H9 (cell line): ENCODE results near the gene ARHGEF10L. TPM values are rescaled to one million over a fixed set of nuclear protein-coding genes. Genes with fewer than 3 reads are reported as not detected.
"Not testable (repeated sequence)": the region's sequence is repeated elsewhere in the genome, so short reads cannot be mapped to it uniquely, and the experiment has no call there.

Experiments used
- DNase-seq: peaks from one replicate; pipeline ENCODE4 v3.0.0-alpha.2; 2017
- H2AFZ ChIP-seq: one replicate; pipeline ENCODE4 v1.6.1; 2013; ENCODE audit warnings: mild to moderate bottlenecking, low read length, control low read depth, moderate library complexity
- H2AK5ac ChIP-seq: 2 replicates; pipeline ENCODE4 v1.6.1; 2013; ENCODE audit warnings: low read length, control low read depth, mixed read lengths; ENCODE audit not compliant: insufficient read length
- H2BK120ac ChIP-seq: one replicate; pipeline ENCODE4 v1.6.1; 2013; ENCODE audit warnings: low read depth, mild to moderate bottlenecking, low read length, control low read depth, inconsistent platforms; ENCODE audit not compliant: poor library complexity, severe bottlenecking
- H2BK12ac ChIP-seq: 2 replicates; pipeline ENCODE4 v1.6.1; 2013; ENCODE audit warnings: low read length, control low read depth, mixed read lengths, low read depth; ENCODE audit not compliant: insufficient read length
- H2BK15ac ChIP-seq: 2 replicates; pipeline ENCODE4 v1.6.1; 2013; ENCODE audit warnings: low read depth, low read length, control low read depth
- H2BK20ac ChIP-seq: one replicate; pipeline ENCODE4 v1.6.1; 2013; ENCODE audit warnings: low read depth, mild to moderate bottlenecking, low read length, control low read depth, inconsistent platforms; ENCODE audit not compliant: poor library complexity, severe bottlenecking
- H2BK5ac ChIP-seq: 2 replicates; pipeline ENCODE4 v1.6.1; 2013; ENCODE audit warnings: low read length, control low read depth, mixed read lengths; ENCODE audit not compliant: insufficient read length
- H3K14ac ChIP-seq: 2 replicates; pipeline ENCODE4 v1.6.1; 2013; ENCODE audit warnings: low read length, control low read depth; ENCODE audit not compliant: insufficient read depth
- H3K18ac ChIP-seq: 2 replicates; pipeline ENCODE4 v1.6.1; 2013; ENCODE audit warnings: low read depth, mild to moderate bottlenecking, mixed read lengths, low read length, control low read depth; ENCODE audit not compliant: insufficient read length
- H3K23ac ChIP-seq: 2 replicates; pipeline ENCODE4 v1.6.1; 2013; ENCODE audit warnings: low read length, control low read depth, mixed read lengths, low read depth; ENCODE audit not compliant: insufficient read length
- H3K23me2 ChIP-seq: 2 replicates; pipeline ENCODE4 v1.6.1; 2013; ENCODE audit warnings: low read depth, mild to moderate bottlenecking, mixed read lengths, low read length, control low read depth; ENCODE audit not compliant: insufficient read length, poor library complexity, severe bottlenecking
- H3K27ac ChIP-seq: 2 replicates; pipeline ENCODE4 v1.5.1; 2013; ENCODE audit warnings: low read length, control low read depth, mixed read lengths, low read depth; ENCODE audit not compliant: insufficient read length
- H3K27me3 ChIP-seq: 2 replicates; pipeline ENCODE4 v1.6.1; 2013; ENCODE audit warnings: low read length, control low read depth, inconsistent platforms; ENCODE audit not compliant: insufficient read depth
- H3K4ac ChIP-seq: 2 replicates; pipeline ENCODE4 v1.6.1; 2013; ENCODE audit warnings: low read depth, mild to moderate bottlenecking, control low read depth, inconsistent platforms, low read length, moderate library complexity
- H3K4me1 ChIP-seq: 2 replicates; pipeline ENCODE4 v1.6.1; 2013; ENCODE audit warnings: low read length, control low read depth, inconsistent platforms; ENCODE audit not compliant: insufficient read depth
- H3K4me2 ChIP-seq: 2 replicates; pipeline ENCODE4 v1.6.1; 2013; ENCODE audit warnings: low read length, control low read depth, mixed read lengths; ENCODE audit not compliant: insufficient read length, insufficient read depth
- H3K56ac ChIP-seq: 2 replicates; pipeline ENCODE4 v1.6.1; 2013; ENCODE audit warnings: low read depth, mild to moderate bottlenecking, mixed read lengths, low read length, control low read depth; ENCODE audit not compliant: insufficient read length
- H3K79me1 ChIP-seq: 2 replicates; pipeline ENCODE4 v1.6.1; 2013; ENCODE audit warnings: low read depth, mild to moderate bottlenecking, moderate library complexity, low read length, control low read depth, inconsistent platforms; ENCODE audit not compliant: insufficient read depth, poor library complexity, severe bottlenecking
- H3K79me2 ChIP-seq: 2 replicates; pipeline ENCODE4 v1.6.1; 2013; ENCODE audit warnings: low read length, control low read depth, inconsistent platforms; ENCODE audit not compliant: insufficient read depth
- H3K9ac ChIP-seq: 2 replicates; pipeline ENCODE4 v1.6.1; 2013; ENCODE audit warnings: low read length, control low read depth, mixed read lengths; ENCODE audit not compliant: insufficient read length; ENCODE audit errors: extremely low read depth
- H3K9me3 ChIP-seq: one replicate; pipeline ENCODE4 v1.6.1; 2013; ENCODE audit warnings: low read depth, low read length, inconsistent platforms; ENCODE audit not compliant: control insufficient read depth
- H3T11ph ChIP-seq: one replicate; pipeline ENCODE4 v1.6.1; 2013; ENCODE audit warnings: mild to moderate bottlenecking, low read length, control low read depth, inconsistent platforms
- H4K20me1 ChIP-seq: one replicate; pipeline ENCODE4 v1.6.1; 2013; ENCODE audit not compliant: control insufficient read depth, insufficient read length, insufficient read depth
- H4K5ac ChIP-seq: 2 replicates; pipeline ENCODE4 v1.6.1; 2013; ENCODE audit warnings: low read depth, mild to moderate bottlenecking, mixed read lengths, low read length, control low read depth; ENCODE audit not compliant: insufficient read length
- H4K8ac ChIP-seq: replicated peaks from 2 replicates; pipeline ENCODE4 v1.6.1; 2013; ENCODE audit warnings: low read length, control low read depth, mixed read lengths, low read depth; ENCODE audit not compliant: insufficient read length
- H4K91ac ChIP-seq: 2 replicates; pipeline ENCODE4 v1.6.1; 2013; ENCODE audit warnings: low read depth, mild to moderate bottlenecking, moderate library complexity, mixed read lengths, low read length, control low read depth; ENCODE audit not compliant: insufficient read length
- H3K27ac Mint-ChIP-seq, 3 experiments: 2 replicates in 2 of 3; 3 replicates in 1 of 3; pipeline ENCODE4 v1.8.0; 2020 to 2021; ENCODE audit warnings: mixed read lengths in 3 of 3, mild to moderate bottlenecking in 1 of 3, moderate library complexity in 1 of 3
- H3K27me3 Mint-ChIP-seq: 2 replicates; pipeline ENCODE4 v1.8.0; 2021; ENCODE audit warnings: low read depth, mild to moderate bottlenecking, moderate library complexity, mixed read lengths
- H3K36me3 Mint-ChIP-seq, 3 experiments: 2 replicates in 2 of 3; 3 replicates in 1 of 3; pipeline ENCODE4 v1.8.0; 2020 to 2021; ENCODE audit warnings: low read depth in 3 of 3, mixed read lengths in 3 of 3; ENCODE audit not compliant: insufficient read depth in 1 of 3
- H3K4me1 Mint-ChIP-seq, 2 experiments: 2 replicates each; pipeline ENCODE4 v1.8.0; 2020; ENCODE audit warnings: mixed read lengths in 2 of 2
- H3K4me3 Mint-ChIP-seq, 2 experiments: 2 replicates in 1 of 2; 3 replicates in 1 of 2; pipeline ENCODE4 v1.8.0; 2020 to 2021; ENCODE audit warnings: mild to moderate bottlenecking in 2 of 2, mixed read lengths in 2 of 2, moderate library complexity in 1 of 2
- H3K9me3 Mint-ChIP-seq, 2 experiments: 2 replicates in 1 of 2; 3 replicates in 1 of 2; pipeline ENCODE4 v1.8.0; 2020; ENCODE audit warnings: mild to moderate bottlenecking in 2 of 2, mixed read lengths in 2 of 2, moderate library complexity in 1 of 2
- CTCF ChIP-seq: fragments of 200-600 bp; sonication (generic); conservative IDR thresholded peaks from 3 replicates; pipeline ENCODE4 v1.8.0; 2021; ENCODE audit warnings: antibody characterized with exemption, mild to moderate bottlenecking
- WGBS: extraction: QIAGEN DNeasy Blood & Tissue Kit; methylation state at CpG from one replicate; pipeline ENCODE4 v1.1.7; 2013; ENCODE audit warnings: missing lambda C conversion rate, low lambda C conversion rate, mixed read lengths; ENCODE audit not compliant: insufficient read length; ENCODE audit errors: extremely low coverage; 5-methylcytosine and 5-hydroxymethylcytosine counted together
- total RNA-seq: library from RNA; stranded (reverse); gene quantifications from 2 replicates; pipeline ENCODE4 v1.2.1, GENCODE V29; 2021

The ARHGEF10L gene
- total RNA-seq, 1 experiment from 2014 or later: 20.2 TPM

- no peaks in the 10 kb centered on the region for H3K79me1 ChIP-seq
- H3K9me3 Mint-ChIP-seq: no peaks in the 10 kb centered on the region
- no peak overlapping the region for H3K14ac ChIP-seq
- no peak overlapping the region for H3K27ac ChIP-seq
- H3K27ac Mint-ChIP-seq: no peak overlapping the region
- DNase-seq: no peak
- H3K18ac ChIP-seq: no peak overlapping the region
- H3K9ac ChIP-seq: no peak overlapping the region
- no peak overlapping the region for H4K5ac ChIP-seq
- H2BK120ac ChIP-seq: no peak overlapping the region
- peaks cover 0 to 16% of the 10 kb centered on the region in 2 experiments; a peak in 2 of 4 replicates for H3K4me1 Mint-ChIP-seq
- no peak overlapping the region for H2BK5ac ChIP-seq
- H3K56ac ChIP-seq: no peak overlapping the region
- H3K23me2 ChIP-seq: no peaks in the 10 kb centered on the region
- H2AFZ ChIP-seq: no peak overlapping the region
- H3K4me1 ChIP-seq: no peaks in the 10 kb centered on the region
- no peak overlapping the region for H2AK5ac ChIP-seq
- no peaks in the 10 kb centered on the region for H3K79me2 ChIP-seq
- H3K27me3 Mint-ChIP-seq: peaks cover 4% of the 10 kb centered on the region
- H3K4ac ChIP-seq: no peak overlapping the region
- no peaks in the 10 kb centered on the region for H4K20me1 ChIP-seq
- H3K27me3 ChIP-seq: no peaks in the 10 kb centered on the region
- no peak overlapping the region for H3K4me2 ChIP-seq
- no peak overlapping the region for H3K4me3 Mint-ChIP-seq
- no peak overlapping the region for H3K23ac ChIP-seq
- no peaks in the 10 kb centered on the region for H3K36me3 Mint-ChIP-seq
- no peak overlapping the region for H4K91ac ChIP-seq
- no peak overlapping the region for H3T11ph ChIP-seq
- H4K8ac ChIP-seq: no peak overlapping the region
- no CpG with 5 or more reads among the region's 3 CpGs for WGBS
- no peak overlapping the region for H2BK20ac ChIP-seq
- TF ChIP-seq CTCF: no peak
- H3K9me3 ChIP-seq: no peaks in the 10 kb centered on the region
- H2BK15ac ChIP-seq: no peak overlapping the region
- H2BK12ac ChIP-seq: no peak overlapping the region
Observed at GRCh38 chr1:17745479-17745955, 206.0 kb downstream of the ARHGEF10L start.

- not testable (repeated sequence) for H3K9ac ChIP-seq, H2AK5ac ChIP-seq, H2BK12ac ChIP-seq, H3K4me3 Mint-ChIP-seq, H3K9me3 ChIP-seq, H3K9me3 Mint-ChIP-seq, H4K20me1 ChIP-seq, H4K8ac ChIP-seq, H2BK120ac ChIP-seq, H4K91ac ChIP-seq, H2BK5ac ChIP-seq, H2AFZ ChIP-seq, H3K14ac ChIP-seq, H3T11ph ChIP-seq, H3K23ac ChIP-seq, H2BK15ac ChIP-seq, H3K4me2 ChIP-seq, H2BK20ac ChIP-seq, H3K79me1 ChIP-seq, H3K4me1 ChIP-seq, H3K79me2 ChIP-seq, H4K5ac ChIP-seq, H3K18ac ChIP-seq, H3K27ac ChIP-seq, H3K27me3 Mint-ChIP-seq, H3K36me3 Mint-ChIP-seq, H3K56ac ChIP-seq, H3K23me2 ChIP-seq, H3K27ac Mint-ChIP-seq, DNase-seq, H3K4ac ChIP-seq, H3K27me3 ChIP-seq
- WGBS: no CpG with 5 or more reads among the region's 2 CpGs
- H3K4me1 Mint-ChIP-seq: peaks cover 0 to 13% of the 10 kb centered on the region in 2 experiments; a peak in 2 of 4 replicates
Observed at GRCh38 chr1:17746281-17746680, 206.8 kb downstream of the ARHGEF10L start.
